ENCODE measurements around the gene TMEM247.

DNA sequence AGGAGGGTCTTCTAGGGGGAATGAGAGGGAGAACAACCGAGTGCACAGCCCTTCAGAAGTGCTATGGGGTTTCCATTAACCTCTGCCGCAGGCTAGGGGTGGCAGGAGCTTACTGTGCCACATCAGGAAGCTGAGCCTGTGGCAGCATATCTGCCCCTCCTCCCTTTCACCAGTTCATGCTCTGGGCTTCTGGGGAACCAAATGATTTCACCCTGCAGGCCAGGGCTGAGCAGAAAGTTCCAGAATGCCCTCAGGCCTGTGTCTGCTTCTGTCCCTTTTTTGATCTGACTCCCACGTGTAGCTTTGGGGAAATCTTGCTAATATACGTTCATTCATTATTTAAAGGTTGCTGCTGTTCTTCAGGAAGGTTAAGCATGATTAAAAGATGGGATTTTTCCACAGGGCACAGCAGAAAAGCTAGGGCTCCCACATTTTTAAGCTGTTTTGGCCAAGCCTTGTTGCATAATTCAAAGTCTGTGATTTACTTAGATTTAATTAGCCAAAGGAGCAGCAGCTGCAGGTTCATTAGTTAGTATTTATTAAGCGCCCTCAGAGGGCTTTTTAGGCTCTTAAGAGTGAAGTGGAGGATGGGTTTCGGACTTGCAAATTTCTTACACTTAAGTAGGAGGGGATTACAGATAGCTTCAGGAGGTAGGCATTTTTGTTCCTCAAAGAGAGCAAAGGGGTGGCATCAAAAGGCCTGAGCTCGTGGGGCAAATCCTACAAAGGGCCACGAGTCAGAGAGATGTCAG, 10.2 kb downstream of the TMEM247 start:
- no peak for TF ChIP-seq POLR2A (IDR thresholded peaks at IDR 0.05)
- TF ChIP-seq, protein P1, sequence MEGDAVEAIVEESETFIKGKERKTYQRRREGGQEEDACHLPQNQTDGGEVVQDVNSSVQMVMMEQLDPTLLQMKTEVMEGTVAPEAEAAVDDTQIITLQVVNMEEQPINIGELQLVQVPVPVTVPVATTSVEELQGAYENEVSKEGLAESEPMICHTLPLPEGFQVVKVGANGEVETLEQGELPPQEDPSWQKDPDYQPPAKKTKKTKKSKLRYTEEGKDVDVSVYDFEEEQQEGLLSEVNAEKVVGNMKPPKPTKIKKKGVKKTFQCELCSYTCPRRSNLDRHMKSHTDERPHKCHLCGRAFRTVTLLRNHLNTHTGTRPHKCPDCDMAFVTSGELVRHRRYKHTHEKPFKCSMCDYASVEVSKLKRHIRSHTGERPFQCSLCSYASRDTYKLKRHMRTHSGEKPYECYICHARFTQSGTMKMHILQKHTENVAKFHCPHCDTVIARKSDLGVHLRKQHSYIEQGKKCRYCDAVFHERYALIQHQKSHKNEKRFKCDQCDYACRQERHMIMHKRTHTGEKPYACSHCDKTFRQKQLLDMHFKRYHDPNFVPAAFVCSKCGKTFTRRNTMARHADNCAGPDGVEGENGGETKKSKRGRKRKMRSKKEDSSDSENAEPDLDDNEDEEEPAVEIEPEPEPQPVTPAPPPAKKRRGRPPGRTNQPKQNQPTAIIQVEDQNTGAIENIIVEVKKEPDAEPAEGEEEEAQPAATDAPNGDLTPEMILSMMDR (IDR thresholded peaks at IDR 0.05), result no peak

Measured in adrenal gland (tissue), 5 donors.